HCT116 (cell line): ENCODE measurements around the gene PDSS2. TPM values are rescaled to one million over a fixed set of nuclear protein-coding genes. Genes with fewer than 3 reads are reported as not detected.
A peak's percentile ranks its signal among the peaks of the same experiment; 100 is the strongest.

Source experiments
- ATAC-seq: fragments of 200-7000 bp; cut with Tn5 transposase; 2 replicates; pipeline ENCODE4 v1.9.1; 2020; ENCODE audit warnings: mild to moderate bottlenecking, moderate library complexity
- BruUV-seq: library from RNA; stranded (reverse); fragments of 400-500 nt; replicated peaks from 2 replicates; lab custom pipeline; 2021; lab: Mats Ljungman, UMichigan
- CTCF ChIA-PET: fragments of 300-600 bp; sonication (Branson Sonifier 250); formaldehyde crosslinking; loops from one replicate; lab custom pipeline; 2021; ENCODE audit warnings: antibody characterized with exemption; lab: Charles Lee
- POLR2A ChIA-PET: fragments of 300-600, 350-600 bp; sonication (Branson Sonifier 250); formaldehyde crosslinking; loops from one replicate; lab custom pipeline; 2021; ENCODE audit warnings: antibody characterized with exemption; lab: Charles Lee
- RAD21 ChIA-PET, 2 experiments: fragments of 300-600 bp; sonication (Branson Sonifier 250); formaldehyde crosslinking; loops; one replicate each; lab custom pipeline; 2023; ENCODE audit warnings: low total read pairs in 2 of 2; ENCODE audit not compliant: uncharacterized antibody in 2 of 2, unreplicated experiment in 2 of 2, low non-redundant PET in 1 of 2; lab: Charles Lee
- DNase-seq: peaks from one replicate; pipeline ENCODE4 v3.0.0-alpha.2; 2010; ENCODE audit warnings: low read depth, low spot score
- H2AFZ ChIP-seq: fragments of 200-600 bp; shearing (Covaris generic), sonication (generic); 2 replicates; pipeline ENCODE4 v1.6.1; 2017; ENCODE audit warnings: low read depth, mixed run types, mixed read lengths, antibody characterized with exemption, low read length; ENCODE audit not compliant: poor library complexity, severe bottlenecking
- H3K27ac ChIP-seq: 2 replicates; pipeline ENCODE4 v1.5.1; 2012; ENCODE audit warnings: low read depth, low read length
- H3K27me3 ChIP-seq: fragments of 200-600 bp; sonication (generic); 2 replicates; pipeline ENCODE4 v1.6.1; 2016; ENCODE audit warnings: mixed run types, low read length, mixed read lengths; ENCODE audit not compliant: insufficient read depth
- H3K36me3 ChIP-seq, 2 experiments: fragments of 200-500 bp in 1 of 2; fragments of 200-600 bp in 1 of 2; sonication (Bioruptor generic) in 1 of 2; sonication (generic) in 1 of 2; 2 replicates each; pipeline versions ENCODE4 v1.5.1 to v1.6.1; 2014 to 2016; ENCODE audit warnings: low read length in 2 of 2, inconsistent platforms in 1 of 2, mixed read lengths in 1 of 2, mixed run types in 1 of 2; ENCODE audit not compliant: insufficient read depth in 2 of 2, control insufficient read depth in 1 of 2
- H3K4me1 ChIP-seq, 2 experiments: fragments of 200-600 bp in 1 of 2; sonication (generic) in 1 of 2; 2 replicates each; pipeline versions ENCODE4 v1.5.1 to v1.6.1; 2012 to 2017; ENCODE audit warnings: low read length in 2 of 2, inconsistent platforms in 1 of 2, mild to moderate bottlenecking in 1 of 2, mixed read lengths in 1 of 2, mixed run types in 1 of 2, moderate library complexity in 1 of 2; ENCODE audit not compliant: insufficient read depth in 2 of 2, control insufficient read depth in 1 of 2
- H3K4me2 ChIP-seq: fragments of 200-600 bp; sonication (generic); 2 replicates; pipeline ENCODE4 v1.6.1; 2017; ENCODE audit warnings: mixed run types, low read length, mixed read lengths
- H3K4me3 ChIP-seq, 2 experiments: fragments of 200-600 bp in 1 of 2; sonication (generic) in 1 of 2; replicated peaks in 1 of 2; 2 replicates each; pipeline ENCODE4 v1.5.1; 2011 to 2016; ENCODE audit warnings: low read length in 2 of 2, control low read depth in 1 of 2, low read depth in 1 of 2, mild to moderate bottlenecking in 1 of 2, mixed read lengths in 1 of 2, mixed run types in 1 of 2
- H3K79me2 ChIP-seq: fragments of 200-600 bp; sonication (generic); 2 replicates; pipeline ENCODE4 v1.6.1; 2017; ENCODE audit warnings: mild to moderate bottlenecking, mixed run types, low read length, moderate library complexity, mixed read lengths; ENCODE audit not compliant: insufficient read depth
- H3K9ac ChIP-seq: fragments of 200-600 bp; sonication (generic); 2 replicates; pipeline ENCODE4 v1.6.1; 2016; ENCODE audit warnings: low read length, mixed read lengths
- H3K9me2 ChIP-seq: fragments of 200-600 bp; sonication (generic), shearing (Covaris generic); 2 replicates; pipeline ENCODE4 v1.6.1; 2017; ENCODE audit warnings: mixed run types, mild to moderate bottlenecking, moderate library complexity; ENCODE audit not compliant: insufficient read depth
- H3K9me3 ChIP-seq, 2 experiments: fragments of 200-500 bp in 1 of 2; fragments of 200-600 bp in 1 of 2; sonication (Bioruptor generic) in 1 of 2; sonication (generic) in 1 of 2; 2 replicates each; pipeline ENCODE4 v1.6.1; 2014 to 2017; ENCODE audit warnings: low read length in 2 of 2, mixed read lengths in 2 of 2, inconsistent platforms in 1 of 2, low read depth in 1 of 2, mild to moderate bottlenecking in 1 of 2, mixed run types in 1 of 2, moderate library complexity in 1 of 2; ENCODE audit not compliant: control insufficient read depth in 1 of 2, insufficient read depth in 1 of 2
- H4K20me1 ChIP-seq: fragments of 200-600 bp; sonication (generic), shearing (Covaris generic); 2 replicates; pipeline ENCODE4 v1.6.1; 2017; ENCODE audit warnings: mixed run types, mild to moderate bottlenecking, moderate library complexity; ENCODE audit not compliant: insufficient read depth
- CBX3 ChIP-seq: IDR thresholded peaks from 2 replicates; pipeline ENCODE4 v1.6.1; 2012; ENCODE audit warnings: low read depth
- EZH2 ChIP-seq: fragments of 200-600 bp; sonication (generic); IDR thresholded peaks from 2 replicates; pipeline ENCODE4 v1.6.1; 2017; ENCODE audit warnings: antibody characterized with exemption, mixed run types
- FOSL1 ChIP-seq: IDR thresholded peaks from 2 replicates; pipeline ENCODE4 v1.6.1; 2012; ENCODE audit warnings: low read depth
- JUND ChIP-seq: IDR thresholded peaks from 2 replicates; pipeline ENCODE4 v1.6.1; 2012
- RAD21 ChIP-seq: IDR thresholded peaks from 2 replicates; pipeline ENCODE4 v1.6.1; 2012; ENCODE audit warnings: low read depth, mild to moderate bottlenecking
- REST ChIP-seq: IDR thresholded peaks from 2 replicates; pipeline ENCODE4 v1.6.1; 2012; ENCODE audit warnings: low read depth
- SIN3A ChIP-seq: IDR thresholded peaks from 2 replicates; pipeline ENCODE4 v1.6.1; 2012; ENCODE audit warnings: low read depth
- SP1 ChIP-seq: IDR thresholded peaks from 2 replicates; pipeline ENCODE4 v1.6.1; 2012; ENCODE audit warnings: low read depth
- SRF ChIP-seq: IDR thresholded peaks from 2 replicates; pipeline ENCODE4 v1.6.1; 2012; ENCODE audit warnings: low read depth
- TCF7L2 ChIP-seq: IDR thresholded peaks from 2 replicates; pipeline ENCODE4 v1.7.0; 2011; ENCODE audit warnings: borderline replicate concordance, inconsistent platforms; ENCODE audit not compliant: insufficient read depth, insufficient read length; ENCODE audit errors: extremely low read depth
- YY1 ChIP-seq: IDR thresholded peaks from 2 replicates; pipeline ENCODE4 v1.6.1; 2011; ENCODE audit warnings: low read length, low read depth, moderate library complexity, mild to moderate bottlenecking; ENCODE audit not compliant: insufficient replicate concordance; ENCODE audit errors: extremely low read depth
- ZBTB33 ChIP-seq: IDR thresholded peaks from 2 replicates; pipeline ENCODE4 v1.6.1; 2011; ENCODE audit warnings: mild to moderate bottlenecking, low read length, moderate library complexity; ENCODE audit not compliant: insufficient replicate concordance; ENCODE audit errors: extremely low read depth
- intact Hi-C: fragments of 100-400 bp; cut with micrococcal nuclease; formaldehyde crosslinking; loops from 2 replicates; pipeline ENCODE4 v1.10.0; 2022
- total RNA-seq: library from RNA; stranded (reverse); gene quantifications from one replicate; pipeline ENCODE4 v1.2.1, GENCODE V29; 2021; ENCODE audit not compliant: unreplicated experiment
- TF ChIP-seq, protein P1 (sequence below): IDR thresholded peaks from 2 replicates; pipeline ENCODE4 v1.6.1; 2012
- TF ChIP-seq, protein P2 (sequence below): IDR thresholded peaks from 2 replicates; pipeline ENCODE4 v1.6.1; 2012

The PDSS2 gene
- total RNA-seq, 1 experiment from 2014 or later, result 12.2 TPM

- TF ChIP-seq CBX3, result 0 out of 2 replicates have a peak, but pooled peaks have one; percentile 42
- TF ChIP-seq, protein P1, sequence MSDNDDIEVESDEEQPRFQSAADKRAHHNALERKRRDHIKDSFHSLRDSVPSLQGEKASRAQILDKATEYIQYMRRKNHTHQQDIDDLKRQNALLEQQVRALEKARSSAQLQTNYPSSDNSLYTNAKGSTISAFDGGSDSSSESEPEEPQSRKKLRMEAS, result no peak
- Histone ChIP-seq H4K20me1 (no peaks in the 10 kb centered on the region), H3K4me2 (no peak overlapping the region), H3K4me3 (no peak overlapping the region), H2AFZ (no peak overlapping the region), H3K79me2 (no peaks in the 10 kb centered on the region), H3K36me3 (no peaks in the 10 kb centered on the region), H3K9me2 (no peaks in the 10 kb centered on the region), H3K9ac (no peak overlapping the region), H3K27me3 (no peaks in the 10 kb centered on the region), H3K4me1 (no peaks in the 10 kb centered on the region), H3K27ac (no peak overlapping the region), H3K9me3 (peaks cover 9 to 14% of the 10 kb centered on the region in 2 experiments; a peak in 2 of 4 replicates)
- BruUV-seq, result no TSS peak
- ATAC-seq, result no peak
- RAD21 ChIA-PET, result no interaction called here
- POLR2A ChIA-PET, result no interaction called here
- CTCF ChIA-PET, result no interaction called here
- intact Hi-C loops, result no loop called here
- DNase-seq, result no peak
Measured at GRCh38 chr6:107447663-107448216, 11.6 kb downstream of the PDSS2 start.

- Histone ChIP-seq H3K27ac (no peak overlapping the region), H4K20me1 (no peaks in the 10 kb centered on the region), H3K4me2 (no peak overlapping the region), H3K4me1 (no peaks in the 10 kb centered on the region), H3K9ac (no peak overlapping the region), H3K27me3 (no peaks in the 10 kb centered on the region), H3K4me3 (no peak overlapping the region), H3K9me3 (peaks cover 9 to 14% of the 10 kb centered on the region in 2 experiments; a peak in 2 of 4 replicates), H2AFZ (no peak overlapping the region), H3K79me2 (peaks cover 6% of the 10 kb centered on the region; the same call in 1 of the 2 replicates), H3K36me3 (no peaks in the 10 kb centered on the region), H3K9me2 (no peaks in the 10 kb centered on the region)
- ChIA-PET POLR2A (no interaction called here), CTCF (no interaction called here), RAD21 (no interaction called here)
- BruUV-seq, result no TSS peak
- no peak for ATAC-seq
- no peak for DNase-seq
- intact Hi-C loops, result no loop called here
- TF ChIP-seq JUND, result no peak
- no peak for TF ChIP-seq ZBTB33
- TF ChIP-seq, protein P1, result no peak
- TF ChIP-seq FOSL1, result no peak
- no peak for TF ChIP-seq YY1
- TF ChIP-seq REST, result no peak
- no peak for TF ChIP-seq SIN3A
- TF ChIP-seq, protein P2, sequence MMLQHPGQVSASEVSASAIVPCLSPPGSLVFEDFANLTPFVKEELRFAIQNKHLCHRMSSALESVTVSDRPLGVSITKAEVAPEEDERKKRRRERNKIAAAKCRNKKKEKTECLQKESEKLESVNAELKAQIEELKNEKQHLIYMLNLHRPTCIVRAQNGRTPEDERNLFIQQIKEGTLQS, result no peak
- no peak for TF ChIP-seq RAD21
- TF ChIP-seq EZH2, result no peak
- TF ChIP-seq SP1, result no peak
- TF ChIP-seq CBX3, result no peak
- TF ChIP-seq SRF, result no peak
- TF ChIP-seq TCF7L2, result no peak
Measured at GRCh38 chr6:107444277-107444676, 15.1 kb downstream of the PDSS2 start.
